ENCODE measurements around the gene C4orf46.

DNA sequence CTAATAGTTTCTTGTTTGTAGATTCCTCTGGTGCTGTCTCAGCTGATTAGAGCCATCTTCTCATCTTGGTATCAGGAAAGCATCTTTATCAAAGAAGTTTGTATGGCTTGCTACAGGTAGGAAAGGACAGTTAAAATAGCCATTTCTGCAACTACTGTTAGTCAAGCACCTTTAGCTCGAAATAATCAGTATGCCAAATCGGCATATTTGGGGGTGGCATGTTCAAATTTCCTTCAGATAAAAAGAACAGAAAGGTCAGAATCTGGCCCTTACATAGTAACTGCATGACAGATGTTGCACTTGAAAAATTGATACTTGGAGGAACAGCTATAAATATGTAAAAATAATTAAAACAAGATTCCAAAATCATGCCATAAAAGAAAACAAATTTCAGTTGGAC lies 4.8 kb downstream of the C4orf46 start:
- TF ChIP-seq ZFP30 (CRISPR knock-in tag; IDR thresholded peaks at IDR 0.05), result no peak
- TF ChIP-seq, protein P1, sequence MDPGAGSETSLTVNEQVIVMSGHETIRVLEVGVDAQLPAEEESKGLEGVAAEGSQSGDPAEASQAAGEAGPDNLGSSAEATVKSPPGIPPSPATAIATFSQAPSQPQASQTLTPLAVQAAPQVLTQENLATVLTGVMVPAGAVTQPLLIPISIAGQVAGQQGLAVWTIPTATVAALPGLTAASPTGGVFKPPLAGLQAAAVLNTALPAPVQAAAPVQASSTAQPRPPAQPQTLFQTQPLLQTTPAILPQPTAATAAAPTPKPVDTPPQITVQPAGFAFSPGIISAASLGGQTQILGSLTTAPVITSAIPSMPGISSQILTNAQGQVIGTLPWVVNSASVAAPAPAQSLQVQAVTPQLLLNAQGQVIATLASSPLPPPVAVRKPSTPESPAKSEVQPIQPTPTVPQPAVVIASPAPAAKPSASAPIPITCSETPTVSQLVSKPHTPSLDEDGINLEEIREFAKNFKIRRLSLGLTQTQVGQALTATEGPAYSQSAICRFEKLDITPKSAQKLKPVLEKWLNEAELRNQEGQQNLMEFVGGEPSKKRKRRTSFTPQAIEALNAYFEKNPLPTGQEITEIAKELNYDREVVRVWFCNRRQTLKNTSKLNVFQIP (CRISPR knock-in tag; IDR thresholded peaks at IDR 0.05; ENCODE audit: borderline replicate concordance, low read depth), result no peak
- TF ChIP-seq OSR1 (CRISPR knock-in tag; IDR thresholded peaks at IDR 0.05), result no peak
- TF ChIP-seq, protein P2, sequence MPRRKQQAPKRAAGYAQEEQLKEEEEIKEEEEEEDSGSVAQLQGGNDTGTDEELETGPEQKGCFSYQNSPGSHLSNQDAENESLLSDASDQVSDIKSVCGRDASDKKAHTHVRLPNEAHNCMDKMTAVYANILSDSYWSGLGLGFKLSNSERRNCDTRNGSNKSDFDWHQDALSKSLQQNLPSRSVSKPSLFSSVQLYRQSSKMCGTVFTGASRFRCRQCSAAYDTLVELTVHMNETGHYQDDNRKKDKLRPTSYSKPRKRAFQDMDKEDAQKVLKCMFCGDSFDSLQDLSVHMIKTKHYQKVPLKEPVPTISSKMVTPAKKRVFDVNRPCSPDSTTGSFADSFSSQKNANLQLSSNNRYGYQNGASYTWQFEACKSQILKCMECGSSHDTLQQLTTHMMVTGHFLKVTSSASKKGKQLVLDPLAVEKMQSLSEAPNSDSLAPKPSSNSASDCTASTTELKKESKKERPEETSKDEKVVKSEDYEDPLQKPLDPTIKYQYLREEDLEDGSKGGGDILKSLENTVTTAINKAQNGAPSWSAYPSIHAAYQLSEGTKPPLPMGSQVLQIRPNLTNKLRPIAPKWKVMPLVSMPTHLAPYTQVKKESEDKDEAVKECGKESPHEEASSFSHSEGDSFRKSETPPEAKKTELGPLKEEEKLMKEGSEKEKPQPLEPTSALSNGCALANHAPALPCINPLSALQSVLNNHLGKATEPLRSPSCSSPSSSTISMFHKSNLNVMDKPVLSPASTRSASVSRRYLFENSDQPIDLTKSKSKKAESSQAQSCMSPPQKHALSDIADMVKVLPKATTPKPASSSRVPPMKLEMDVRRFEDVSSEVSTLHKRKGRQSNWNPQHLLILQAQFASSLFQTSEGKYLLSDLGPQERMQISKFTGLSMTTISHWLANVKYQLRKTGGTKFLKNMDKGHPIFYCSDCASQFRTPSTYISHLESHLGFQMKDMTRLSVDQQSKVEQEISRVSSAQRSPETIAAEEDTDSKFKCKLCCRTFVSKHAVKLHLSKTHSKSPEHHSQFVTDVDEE (CRISPR knock-in tag; IDR thresholded peaks at IDR 0.05), result no peak
- no peak for TF ChIP-seq ZNF565 (CRISPR knock-in tag; conservative IDR thresholded peaks at IDR 0.05; ENCODE audit: low read depth)
- no peak for TF ChIP-seq RARB (CRISPR knock-in tag; IDR thresholded peaks at IDR 0.05)
- no peak for TF ChIP-seq ARNTL (CRISPR knock-in tag; IDR thresholded peaks at IDR 0.05; ENCODE audit: borderline replicate concordance, low read depth)

Measured in SK-N-SH treated with all-trans-retinoic acid at 6 μM for 48 hours (cell line).